NOMO-1 treated with DMSO at 0.1 percent for 48 hours (cell line): ENCODE results near the gene RRAS.
"Not testable (repeated sequence)": the region's sequence is repeated elsewhere in the genome, so short reads cannot be mapped to it uniquely, and the experiment has no call there.

Source experiments
- DNase-seq: peaks from one replicate; lab custom pipeline; 2025; ENCODE audit not compliant: unreplicated experiment; lab: John Stamatoyannopoulos, UW

The RRAS gene

DNA sequence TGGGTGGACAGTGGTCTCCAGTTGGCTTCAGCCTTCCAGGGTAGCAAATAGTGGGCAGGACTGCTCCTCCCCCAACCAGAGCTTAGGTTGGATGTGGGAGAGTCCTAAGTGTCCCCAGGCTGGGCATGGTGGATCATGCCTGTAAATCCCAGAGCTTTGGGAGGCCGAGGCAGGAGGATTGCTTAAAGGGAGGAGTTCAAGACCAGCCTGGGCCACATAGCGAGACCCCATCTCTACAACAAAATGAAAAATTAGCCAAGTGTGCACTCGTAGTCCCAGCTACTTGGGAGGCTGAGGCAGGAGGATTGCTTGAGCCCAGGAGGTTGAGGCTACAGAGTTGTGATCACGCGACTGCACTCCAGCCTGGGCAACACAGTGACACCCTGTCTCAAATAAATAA is 7.4 kb downstream of the RRAS start:
- DNase-seq, result no peak

DNA sequence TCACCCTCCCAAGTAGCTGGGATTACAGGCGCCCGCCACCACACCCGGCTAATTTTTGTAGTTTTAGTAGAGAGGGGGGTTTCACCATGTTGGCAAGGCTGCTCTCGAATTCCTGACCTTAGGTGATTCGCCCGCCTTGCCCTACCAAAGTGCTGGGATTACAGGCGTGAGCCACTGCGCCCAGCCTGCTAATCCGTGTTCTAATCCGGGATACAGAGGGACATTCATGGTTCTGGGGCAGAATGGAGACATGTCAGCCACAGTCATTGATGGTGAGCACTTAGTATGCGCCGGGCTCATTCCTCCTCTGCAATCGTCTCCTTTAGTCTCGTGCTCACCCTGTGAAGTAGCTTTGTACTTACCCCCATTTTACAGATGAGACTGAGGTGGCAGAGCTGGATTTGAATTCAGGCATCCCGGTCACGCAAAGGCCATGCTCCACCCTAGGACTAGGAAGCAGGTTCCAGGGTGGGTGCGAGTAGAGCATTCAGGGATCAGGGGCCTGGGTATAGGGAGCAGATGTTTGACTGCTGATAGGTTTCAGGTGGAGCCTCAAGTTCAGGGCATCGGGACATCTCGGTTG is 8.2 kb downstream of the RRAS start:
- DNase-seq, result no peak

DNA sequence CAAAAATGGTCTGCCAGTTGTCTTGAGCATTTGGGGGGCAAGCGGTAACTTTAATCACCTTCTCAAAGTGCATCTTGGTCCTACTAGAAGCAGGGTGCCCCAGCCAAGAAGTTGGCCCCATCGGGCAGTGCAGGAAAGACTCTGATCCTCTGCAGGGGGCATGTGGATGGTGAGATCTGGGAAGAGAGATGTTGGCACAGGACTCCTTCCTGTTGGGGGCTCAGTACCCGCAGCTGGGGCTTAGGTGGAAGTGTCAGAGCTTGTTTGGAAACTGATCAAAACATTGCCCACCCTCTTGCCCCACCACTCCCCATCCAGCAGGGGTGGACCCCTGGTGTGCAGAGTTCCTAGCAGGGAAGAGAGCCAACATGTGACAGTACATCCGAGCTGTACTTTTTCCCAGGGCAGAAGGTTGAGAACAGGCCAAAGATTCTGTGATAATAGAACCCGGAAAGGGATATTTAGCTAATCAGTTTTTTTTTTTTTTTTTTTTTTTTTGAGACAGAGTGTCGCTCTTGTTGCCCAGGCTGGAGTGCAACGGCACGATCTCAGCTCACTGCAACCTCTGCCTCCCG is 8.8 kb downstream of the RRAS start:
- no peak for DNase-seq

DNA sequence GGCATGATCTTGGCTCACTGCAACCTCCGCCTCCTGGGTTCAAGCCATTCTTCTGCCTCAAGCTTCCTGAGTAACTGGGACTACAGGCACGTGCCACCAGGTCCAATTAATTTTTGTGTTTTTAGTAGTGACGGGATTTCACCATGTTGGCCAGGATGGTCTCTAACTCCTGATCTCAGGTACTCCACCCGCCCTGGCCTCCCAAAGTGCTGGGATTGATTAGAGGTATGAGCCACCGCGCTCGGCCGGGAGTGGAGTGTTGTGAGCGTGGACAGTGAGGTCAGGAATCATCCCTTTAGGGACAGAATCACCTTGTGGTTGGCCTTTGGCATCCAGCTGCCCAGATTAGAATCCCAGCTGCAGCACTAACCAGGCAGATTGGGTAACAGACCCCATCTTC is 10.3 kb downstream of the RRAS start:
- no peak for DNase-seq

DNA sequence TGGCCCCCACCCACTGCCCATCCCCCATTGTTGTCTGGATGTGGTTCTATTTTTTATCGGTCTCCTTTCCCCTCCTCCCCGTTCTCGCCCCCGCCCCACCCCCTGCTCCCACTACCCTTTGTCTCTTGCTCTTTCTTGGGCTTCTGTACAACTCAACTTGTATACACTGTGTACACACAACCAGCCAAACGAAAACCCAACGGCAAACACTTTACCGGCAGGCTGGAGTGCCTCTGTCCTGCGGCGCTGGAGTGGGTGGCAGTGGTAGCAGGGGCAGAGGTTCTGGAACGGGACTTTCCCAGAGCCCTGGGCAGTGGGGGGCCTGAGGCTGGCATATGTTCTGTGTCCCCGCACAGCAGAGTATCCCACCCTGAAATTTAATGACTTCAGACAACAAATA is 13.7 kb downstream of the RRAS start:
- DNase-seq, result no peak

DNA sequence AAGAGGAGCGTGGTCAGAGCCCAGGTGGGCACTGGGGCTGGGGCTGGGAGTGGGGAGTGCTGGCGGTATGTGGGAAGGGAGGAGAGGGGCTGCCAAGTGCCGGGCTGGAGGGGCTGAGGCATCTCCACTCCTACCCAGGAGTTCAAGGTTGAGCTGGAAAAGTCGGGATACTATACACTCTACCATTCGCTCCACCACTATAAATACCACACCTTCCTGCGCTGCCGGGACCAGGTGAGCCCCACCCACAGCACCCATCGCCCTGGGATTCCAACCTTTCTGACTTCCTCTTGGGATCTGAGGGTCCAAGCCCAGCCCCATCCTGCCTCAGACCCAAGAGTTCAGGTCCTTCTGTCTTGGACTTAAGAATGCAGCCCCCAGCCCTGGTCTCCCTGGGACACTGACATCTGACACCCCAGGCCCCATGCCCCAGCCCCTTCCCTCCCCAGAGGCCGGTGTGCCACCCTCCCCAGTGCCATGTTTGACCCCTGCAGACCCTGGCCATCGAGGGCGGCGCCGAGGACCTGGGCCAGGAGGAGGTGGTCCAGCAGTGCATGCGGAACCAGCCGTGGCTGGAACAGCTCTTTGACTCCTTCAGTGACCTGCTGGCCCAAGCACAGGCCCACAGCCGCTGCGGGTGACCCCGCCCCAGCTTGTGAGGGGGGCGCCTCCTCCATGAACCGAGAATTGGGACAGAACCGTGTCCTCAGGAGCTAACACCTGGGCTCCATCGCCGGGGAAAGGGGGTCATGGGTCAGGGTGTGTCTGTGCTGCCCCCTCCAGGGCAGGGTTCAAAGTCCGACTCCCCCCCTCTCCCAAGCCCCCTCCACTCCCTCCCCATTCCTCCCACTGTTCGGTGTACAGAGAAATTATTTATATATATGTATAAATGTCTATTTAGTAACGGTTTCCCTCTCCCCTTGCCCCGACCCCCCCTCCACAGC is 14.7 kb downstream of the RRAS start:
- DNase-seq, result no peak

DNA sequence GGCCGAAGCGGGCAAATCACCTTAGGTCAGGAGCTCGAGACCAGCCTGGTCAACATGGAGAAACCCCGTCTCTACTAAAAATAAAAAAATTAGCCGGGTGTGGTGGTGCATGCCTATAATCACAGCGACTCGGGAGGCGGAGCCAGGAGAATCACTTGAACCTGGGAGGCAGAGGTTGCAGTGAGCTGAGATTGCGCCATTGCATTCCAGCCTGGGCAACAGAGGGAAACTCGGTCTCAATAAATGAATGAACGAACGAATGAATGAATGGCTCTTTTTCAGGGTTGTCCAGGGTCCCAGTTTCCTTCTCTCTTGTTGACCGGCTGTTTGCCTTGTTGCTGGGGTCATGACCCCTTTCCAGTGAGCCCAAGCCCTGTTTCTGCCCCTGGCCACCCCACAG is 22.1 kb downstream of the RRAS start:
- not testable (repeated sequence) for DNase-seq

DNA sequence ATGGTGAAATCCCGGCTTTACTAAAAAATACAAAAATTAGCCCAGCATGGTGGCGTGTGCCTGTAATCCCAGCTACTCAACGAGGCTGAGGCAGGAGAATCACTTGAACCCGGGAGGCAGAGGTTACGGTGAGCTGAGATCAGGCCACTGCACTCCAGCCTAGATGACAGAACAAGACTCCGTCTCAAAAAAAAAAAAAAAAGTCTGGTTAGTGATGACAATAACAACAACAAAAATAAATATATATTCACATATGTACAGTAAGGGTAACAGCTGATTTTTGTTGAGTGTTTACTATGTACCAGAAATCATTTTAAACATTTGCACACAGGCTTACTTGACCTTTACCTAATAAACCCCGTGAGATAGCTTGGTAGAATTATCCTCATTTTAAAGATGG is 23.0 kb downstream of the RRAS start:
- DNase-seq, result no peak

DNA sequence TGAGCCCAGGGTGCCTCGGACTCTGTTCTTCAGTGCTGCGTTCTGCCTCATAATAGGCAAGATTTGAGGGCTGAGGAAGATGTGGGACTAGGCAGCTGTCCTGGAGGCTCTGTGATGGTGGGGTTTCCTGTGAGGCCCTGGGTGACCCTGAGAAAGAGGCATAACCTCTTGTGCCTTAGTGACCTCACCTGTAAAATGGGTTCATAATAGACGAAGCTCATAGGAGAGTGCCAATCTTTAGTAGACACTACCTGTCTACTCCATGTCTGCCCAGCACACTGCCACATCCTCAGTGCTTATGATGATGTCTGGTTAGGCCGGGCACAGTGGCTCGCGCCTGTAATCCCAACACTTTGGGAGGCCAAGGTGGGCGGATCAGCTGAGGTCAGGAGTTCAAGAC is 23.4 kb downstream of the RRAS start:
- DNase-seq, result no peak

DNA sequence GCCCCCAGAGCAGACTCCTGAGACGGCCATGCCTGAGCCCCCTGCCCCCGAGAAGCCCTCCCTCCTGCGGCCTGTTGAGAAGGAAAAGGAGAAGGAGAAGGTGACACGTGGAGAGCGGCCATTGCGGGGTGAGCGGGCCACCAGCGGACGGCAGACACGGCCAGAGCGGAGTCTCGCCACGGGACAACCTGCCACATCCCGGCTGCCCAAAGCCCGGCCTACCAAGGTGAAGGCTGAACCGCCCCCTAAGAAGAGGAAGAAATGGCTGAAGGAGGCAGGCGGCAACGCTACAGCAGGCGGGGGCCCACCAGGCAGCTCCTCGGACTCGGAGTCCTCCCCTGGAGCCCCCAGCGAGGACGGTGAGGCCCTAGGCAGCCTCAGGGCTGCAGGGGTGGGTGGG is 24.1 kb downstream of the RRAS start:
- no peak for DNase-seq

DNA sequence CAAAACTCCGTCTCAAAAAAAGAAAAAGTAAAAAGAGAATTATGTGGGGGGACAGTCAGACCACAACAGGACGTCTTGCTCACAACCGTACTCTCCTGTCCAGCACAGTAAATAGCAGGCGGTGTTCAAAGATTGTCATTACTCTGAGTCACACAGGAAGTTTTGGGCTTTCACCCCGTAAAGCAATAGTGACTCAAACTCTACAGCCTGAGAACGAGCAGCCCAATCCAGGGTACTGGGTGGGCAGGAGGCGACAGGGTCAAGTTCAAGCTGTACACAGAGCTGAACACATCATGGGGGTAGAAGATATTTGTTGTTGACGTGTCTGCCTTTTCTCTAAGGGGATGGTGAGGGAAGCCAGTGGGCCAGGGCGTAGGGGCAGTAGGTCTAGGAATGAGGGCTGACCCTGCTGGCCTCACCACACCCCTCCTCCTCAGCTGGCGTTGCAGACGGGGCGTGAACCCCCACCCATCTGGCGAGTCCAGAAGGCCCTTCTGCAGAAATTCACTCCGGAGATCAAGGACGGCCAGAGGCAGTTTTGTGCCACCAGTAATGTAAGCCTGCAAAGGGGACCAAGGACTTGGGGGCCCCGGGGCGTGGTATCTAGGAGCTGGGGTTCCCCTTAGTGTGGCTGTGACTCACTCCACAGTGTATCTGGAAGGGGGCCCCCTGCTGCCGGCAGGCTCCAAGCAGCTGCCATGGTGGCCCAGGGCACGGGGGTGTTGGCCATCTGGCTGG is 25.7 kb downstream of the RRAS start:
- DNase-seq, result no peak

DNA sequence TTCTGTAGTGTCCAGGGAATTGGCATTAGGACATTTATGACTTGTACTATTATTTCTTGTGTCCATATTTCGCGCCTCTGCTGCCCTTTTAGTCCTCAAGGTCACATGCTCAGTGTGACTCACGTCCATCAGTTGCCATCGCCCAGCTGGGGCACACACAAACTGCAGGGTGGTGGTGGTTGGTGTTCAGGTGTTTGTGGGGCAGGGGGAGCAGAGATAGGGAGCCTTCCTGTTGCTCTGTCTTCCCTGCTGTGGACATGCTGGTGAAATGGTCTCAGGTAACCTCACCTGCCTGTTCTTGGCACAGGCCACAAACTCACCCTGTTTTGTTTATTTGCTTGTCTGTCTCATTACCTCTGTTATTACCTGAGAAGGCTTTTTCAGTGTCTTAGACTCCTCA is 26.6 kb downstream of the RRAS start:
- no peak for DNase-seq

DNA sequence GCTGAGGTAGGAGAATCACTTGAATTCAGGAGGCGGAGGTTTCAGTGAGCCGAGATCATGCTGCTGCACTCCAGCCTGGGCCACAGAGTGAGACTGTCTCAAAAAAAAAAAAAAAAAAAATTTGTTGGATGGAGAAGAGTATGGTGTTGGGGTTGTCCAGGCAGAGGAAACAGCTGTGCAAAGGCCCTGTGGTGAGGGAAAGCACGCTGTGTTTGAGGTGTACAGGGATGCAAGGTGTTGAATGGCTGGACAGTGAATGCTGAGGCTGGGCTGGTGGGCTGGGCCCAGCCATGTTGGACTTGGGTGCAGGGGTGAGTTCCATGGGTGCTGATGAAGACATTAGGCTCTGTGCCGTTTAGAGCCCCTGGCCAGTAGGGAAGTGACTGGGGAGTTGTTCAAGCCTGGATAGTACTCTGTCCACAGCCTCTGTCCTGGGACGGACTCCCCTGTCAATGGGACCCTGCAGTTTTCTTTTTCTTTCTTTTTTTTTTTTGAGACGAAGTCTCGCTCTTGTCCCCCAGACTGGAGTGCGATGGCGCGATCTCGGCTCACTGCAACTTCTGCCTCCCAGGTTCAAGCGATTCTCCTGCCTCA is 30.3 kb downstream of the RRAS start:
- no peak for DNase-seq

DNA sequence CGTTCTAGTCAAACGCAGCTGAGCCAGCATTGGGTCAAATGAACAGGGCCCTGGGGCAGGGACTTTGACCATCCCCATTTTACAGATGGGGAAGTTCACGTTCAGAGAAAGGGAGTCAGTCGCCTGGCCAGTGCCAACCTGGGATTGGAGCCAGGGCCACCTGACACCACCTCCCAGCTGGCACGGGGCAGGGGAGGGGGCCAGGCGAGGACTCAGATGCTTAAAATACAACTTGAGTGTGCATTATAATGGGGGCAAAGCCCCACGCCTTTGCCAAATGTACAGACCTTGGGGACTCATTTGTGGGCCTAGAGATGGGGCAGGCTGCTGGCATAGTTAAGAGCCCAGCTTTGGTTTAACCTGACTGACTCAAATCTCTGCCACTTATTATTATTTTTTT is 34.3 kb downstream of the RRAS start:
- no peak for DNase-seq

DNA sequence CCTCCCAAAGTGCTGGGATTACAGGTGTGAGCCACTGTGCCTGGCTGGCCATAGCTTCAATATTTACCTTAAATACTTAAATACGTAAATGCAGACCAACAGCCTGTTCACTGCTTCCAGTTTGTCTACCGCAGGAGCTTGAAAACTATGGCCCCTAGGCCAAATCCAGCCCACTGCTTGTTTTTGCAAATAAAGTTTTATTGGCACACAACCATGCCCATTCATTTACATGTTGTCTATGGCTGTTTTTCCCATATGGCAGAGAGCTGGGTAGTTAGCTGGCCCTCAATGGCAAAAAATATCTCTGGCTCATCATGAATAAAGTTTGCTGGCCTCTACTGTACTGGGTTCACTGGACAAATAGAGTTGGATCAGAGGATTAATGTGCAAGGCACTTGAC is 37.1 kb downstream of the RRAS start:
- DNase-seq, result no peak

DNA sequence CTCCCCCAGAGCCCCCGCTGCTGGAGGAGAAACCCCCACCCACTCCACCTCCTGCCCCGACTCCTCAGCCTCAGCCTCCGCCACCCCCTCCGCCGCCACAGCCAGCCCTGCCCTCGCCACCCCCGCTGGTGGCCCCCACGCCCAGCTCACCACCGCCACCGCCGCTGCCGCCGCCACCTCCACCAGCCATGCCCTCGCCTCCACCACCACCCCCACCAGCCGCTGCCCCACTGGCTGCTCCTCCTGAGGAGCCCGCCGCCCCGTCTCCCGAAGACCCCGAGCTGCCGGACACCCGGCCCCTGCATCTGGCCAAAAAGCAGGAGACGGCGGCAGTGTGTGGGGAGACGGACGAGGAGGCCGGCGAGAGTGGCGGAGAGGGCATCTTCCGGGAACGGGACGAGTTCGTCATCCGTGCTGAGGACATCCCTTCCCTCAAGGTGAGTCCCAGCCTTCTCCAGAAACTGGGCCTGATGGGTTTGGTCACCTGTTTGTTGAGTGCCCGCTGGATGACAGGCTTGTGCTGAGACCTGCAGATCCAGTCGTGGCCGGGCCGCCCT is 38.4 kb downstream of the RRAS start:
- no peak for DNase-seq

DNA sequence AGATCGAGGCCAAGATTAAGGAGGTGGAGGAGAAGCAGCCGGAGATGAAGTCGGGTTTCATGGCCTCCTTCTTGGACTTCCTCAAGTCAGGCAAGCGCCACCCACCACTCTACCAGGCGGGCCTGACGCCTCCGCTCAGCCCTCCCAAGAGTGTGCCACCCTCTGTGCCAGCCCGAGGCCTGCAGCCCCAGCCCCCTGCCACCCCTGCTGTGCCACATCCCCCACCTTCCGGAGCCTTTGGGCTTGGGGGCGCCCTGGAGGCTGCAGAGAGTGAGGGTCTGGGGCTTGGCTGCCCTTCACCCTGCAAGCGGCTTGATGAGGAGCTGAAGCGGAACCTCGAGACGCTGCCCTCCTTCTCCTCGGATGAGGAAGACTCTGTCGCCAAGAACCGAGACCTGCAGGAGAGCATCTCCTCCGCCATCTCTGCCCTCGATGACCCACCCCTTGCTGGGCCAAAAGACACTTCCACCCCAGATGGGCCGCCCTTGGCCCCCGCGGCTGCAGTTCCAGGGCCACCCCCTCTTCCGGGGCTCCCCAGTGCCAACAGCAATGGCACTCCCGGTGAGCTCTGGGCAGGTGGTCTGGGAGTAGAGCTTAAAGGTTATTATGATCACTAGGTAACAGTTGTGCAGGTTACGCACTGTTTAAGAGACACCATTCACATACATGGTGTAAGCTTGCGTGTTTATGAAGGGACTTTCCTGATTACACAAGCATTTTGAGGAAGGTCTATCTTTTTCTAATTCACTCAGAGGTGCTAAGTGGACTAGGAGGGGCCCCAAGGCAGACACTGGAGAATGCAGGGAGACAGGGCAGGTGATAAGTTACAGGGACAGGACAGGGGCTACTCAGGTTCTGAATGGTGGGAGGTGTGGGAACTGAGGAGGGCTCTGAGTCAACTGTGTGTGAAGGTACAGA is 40.3 kb downstream of the RRAS start:
- no peak for DNase-seq

DNA sequence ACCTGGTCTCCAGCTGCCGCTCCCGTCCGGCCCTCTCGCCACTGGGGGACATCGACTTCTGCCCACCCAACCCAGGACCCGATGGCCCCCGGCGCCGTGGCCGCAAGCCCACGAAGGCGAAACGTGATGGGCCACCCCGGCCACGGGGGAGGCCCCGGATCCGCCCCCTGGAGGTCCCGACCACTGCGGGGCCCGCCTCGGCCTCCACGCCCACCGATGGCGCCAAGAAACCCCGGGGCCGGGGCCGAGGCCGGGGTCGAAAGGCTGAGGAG is 42.3 kb downstream of the RRAS start:
- DNase-seq, result no peak

DNA sequence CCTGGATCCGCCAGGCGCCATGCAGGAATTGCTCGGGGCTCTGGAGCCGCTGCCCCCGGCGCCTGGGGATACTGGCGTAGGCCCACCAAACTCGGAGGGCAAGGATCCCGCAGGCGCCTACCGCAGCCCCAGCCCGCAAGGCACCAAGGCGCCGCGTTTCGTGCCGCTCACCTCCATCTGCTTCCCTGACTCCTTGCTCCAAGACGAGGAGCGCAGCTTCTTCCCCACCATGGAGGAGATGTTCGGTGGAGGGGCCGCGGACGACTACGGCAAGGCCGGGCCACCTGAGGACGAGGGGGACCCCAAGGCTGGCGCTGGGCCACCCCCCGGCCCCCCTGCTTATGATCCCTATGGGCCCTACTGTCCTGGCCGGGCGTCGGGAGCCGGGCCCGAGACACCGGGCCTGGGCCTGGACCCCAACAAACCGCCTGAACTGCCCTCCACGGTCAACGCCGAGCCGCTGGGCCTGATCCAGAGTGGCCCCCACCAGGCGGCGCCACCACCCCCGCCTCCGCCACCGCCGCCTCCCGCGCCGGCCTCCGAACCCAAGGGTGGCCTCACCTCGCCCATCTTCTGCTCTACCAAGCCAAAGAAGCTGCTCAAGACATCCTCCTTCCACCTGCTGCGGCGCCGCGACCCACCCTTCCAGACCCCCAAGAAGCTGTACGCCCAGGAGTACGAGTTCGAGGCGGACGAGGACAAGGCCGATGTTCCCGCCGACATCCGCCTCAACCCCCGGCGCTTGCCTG is 42.8 kb downstream of the RRAS start:
- no peak for DNase-seq

DNA sequence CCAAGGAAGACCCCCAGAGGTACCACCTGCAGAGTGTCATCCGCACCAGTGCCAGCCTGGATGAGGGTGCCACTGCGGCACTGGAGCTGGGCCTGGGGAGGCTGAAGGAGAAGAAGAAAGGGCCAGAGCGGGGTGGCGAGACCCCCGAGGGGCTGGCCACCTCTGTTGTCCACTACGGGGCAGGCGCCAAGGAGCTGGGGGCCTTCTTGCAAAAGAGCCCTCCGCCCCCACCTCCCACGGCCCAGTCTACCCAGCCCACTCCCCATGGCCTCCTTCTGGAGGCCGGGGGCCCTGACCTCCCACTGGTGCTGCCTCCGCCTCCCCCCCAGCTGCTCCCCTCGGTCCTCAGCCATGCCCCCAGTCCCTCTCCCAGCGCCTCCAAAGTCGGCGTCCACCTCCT is 43.5 kb downstream of the RRAS start:
- no peak for DNase-seq
